Measurements from ENCODE around the gene MUC5AC. TPM values are rescaled to one million over a fixed set of nuclear protein-coding genes. Genes with fewer than 3 reads are reported as not detected.

Gene MUC5AC
- total and polyA plus RNA-seq, 10 donors, result under 0.01 TPM; not detected in 8

GRCh38 chr11:1109918-1110705 lies 47.6 kb upstream of the MUC5AC start:
- Histone ChIP-seq H3K27ac (no peak overlapping the region), H3K9me3 (no peaks in the 10 kb centered on the region), H3K4me1 (peaks cover 0 to 4% (median 0%) of the 10 kb centered on the region in 6 donors), H3K27me3 (replicated peaks in 1 of 7) (peaks cover 0 to 36% (median 0%) of the 10 kb centered on the region in 7 donors), H3K36me3 (no peaks in the 10 kb centered on the region), H3K4me3 (no peak overlapping the region)
- intact Hi-C loops (cut with DNase I; ENCODE audit: low total_unique reads), result no loop called here
- peak; percentile 59 for DNase-seq
- no peak for TF ChIP-seq POLR2A (IDR thresholded peaks at IDR 0.05)
- TF ChIP-seq POLR2AphosphoS5 (IDR thresholded peaks at IDR 0.05), result no peak
- no peak for TF ChIP-seq CTCF (IDR thresholded peaks at IDR 0.05 in 8 of 11, conservative IDR thresholded peaks at IDR 0.05 in 3 of 11)
- 84 to 90% (median 86%) methylated on average over 30 to 39 of the region's 39 CpGs for WGBS, 5 donors

- Histone ChIP-seq H3K4me1 (peaks cover 0 to 4% (median 0%) of the 10 kb centered on the region in 6 donors), H3K36me3 (no peaks in the 10 kb centered on the region), H3K9me3 (no peaks in the 10 kb centered on the region), H3K27ac (no peak overlapping the region), H3K4me3 (no peak overlapping the region), H3K27me3 (replicated peaks in 1 of 7) (peaks cover 0 to 35% (median 0%) of the 10 kb centered on the region in 7 donors)
- 75 to 92% (median 78%) methylated on average over 6 to 10 of the region's 10 CpGs for WGBS, 5 donors
- TF ChIP-seq POLR2AphosphoS5 (IDR thresholded peaks at IDR 0.05), result no peak
- no peak for TF ChIP-seq CTCF (IDR thresholded peaks at IDR 0.05 in 8 of 11, conservative IDR thresholded peaks at IDR 0.05 in 3 of 11)
- no peak for TF ChIP-seq POLR2A (IDR thresholded peaks at IDR 0.05)
- intact Hi-C loops (cut with DNase I; ENCODE audit: low total_unique reads), result no loop called here
- peak; percentile 46 for DNase-seq
Measured at GRCh38 chr11:1111545-1112212, 46.1 kb upstream of the MUC5AC start.

- Histone ChIP-seq H3K4me1 (peaks cover 0 to 4% (median 0%) of the 10 kb centered on the region in 6 donors), H3K9me3 (no peaks in the 10 kb centered on the region), H3K27ac (no peak overlapping the region), H3K27me3 (replicated peaks in 1 of 7) (peaks cover 0 to 26% (median 0%) of the 10 kb centered on the region in 7 donors), H3K36me3 (no peaks in the 10 kb centered on the region), H3K4me3 (no peak overlapping the region)
- TF ChIP-seq POLR2A (IDR thresholded peaks at IDR 0.05) (no peak), POLR2AphosphoS5 (IDR thresholded peaks at IDR 0.05) (no peak), CTCF (IDR thresholded peaks at IDR 0.05 in 8 of 11, conservative IDR thresholded peaks at IDR 0.05 in 3 of 11) (no peak)
- intact Hi-C loops (cut with DNase I; ENCODE audit: low total_unique reads), result no loop called here
- WGBS, 5 donors, result 73 to 90% (median 84%) methylated on average over 8 to 14 of the region's 14 CpGs
- peak; percentile 54 for DNase-seq
Measured at GRCh38 chr11:1112351-1113191, 45.2 kb upstream of the MUC5AC start.
